T-cell (primary cell): Measurements from ENCODE around the gene ZNF385A. TPM values are rescaled to one million over a fixed set of nuclear protein-coding genes. Genes with fewer than 3 reads are reported as not detected.
A peak's percentile ranks its signal among the peaks of the same experiment; 100 is the strongest.

Source experiments
- ATAC-seq, 4 experiments: fragments of 200-7000 bp in 3 of 4; fragments of 150-1000 bp in 1 of 4; cut with Tn5 transposase; replicated peaks in 1 of 4; 1 replicate in 3 of 4; 2 replicates in 1 of 4; pipeline ENCODE4 v1.10.0; 2021; ENCODE audit warnings: moderate library complexity in 3 of 4, mild to moderate bottlenecking in 2 of 4, moderate number of reproducible peaks in 1 of 4
- CTCF ChIA-PET, 2 donors: fragments of 300-600 bp; sonication (Branson Sonifier 250); formaldehyde crosslinking; loops; one replicate each; lab custom pipeline; 2022; ENCODE audit warnings: antibody characterized with exemption in 2 of 2; lab: Charles Lee
- POLR2A ChIA-PET, 2 donors: fragments of 300-600 bp; sonication (Branson Sonifier 250); formaldehyde crosslinking; loops; one replicate each; lab custom pipeline; 2022; ENCODE audit warnings: antibody characterized with exemption in 2 of 2; lab: Charles Lee
- DNase-seq, 35 experiments: peaks; one replicate each; pipeline versions ENCODE4 v3.0.0 to v3.0.0-alpha.2; 2013 to 2023
- H3K27ac ChIP-seq: one replicate; pipeline ENCODE4 v1.5.1; 2013; ENCODE audit warnings: low read length
- H3K27me3 ChIP-seq, 2 experiments: replicated peaks in 1 of 2; 1 replicate in 1 of 2; 2 replicates in 1 of 2; pipeline versions ENCODE4 v1.6.1 to v1.7.0; 2013; ENCODE audit warnings: low read length in 1 of 2, mixed read lengths in 1 of 2; ENCODE audit not compliant: control insufficient read depth in 2 of 2, insufficient read depth in 2 of 2; ENCODE audit errors: extremely low read depth in 1 of 2
- H3K36me3 ChIP-seq, 2 donors: 1 replicate in 1 of 2; 2 replicates in 1 of 2; pipeline versions ENCODE4 v1.6.1 to v1.7.0; 2013; ENCODE audit warnings: low read length in 1 of 2; ENCODE audit not compliant: control insufficient read depth in 2 of 2, insufficient read depth in 1 of 2; ENCODE audit errors: extremely low read depth in 1 of 2
- H3K4me1 ChIP-seq, 2 experiments: 1 replicate in 1 of 2; 2 replicates in 1 of 2; pipeline versions ENCODE4 v1.6.1 to v1.7.0; 2013; ENCODE audit warnings: low read length in 2 of 2, mixed read lengths in 1 of 2; ENCODE audit not compliant: insufficient read depth in 2 of 2, control insufficient read depth in 1 of 2; ENCODE audit errors: extremely low read depth in 1 of 2
- H3K4me3 ChIP-seq, 2 donors: 1 replicate in 1 of 2; 2 replicates in 1 of 2; pipeline versions ENCODE4 v1.5.1 to v1.7.0; 2013; ENCODE audit warnings: mild to moderate bottlenecking in 2 of 2, low read length in 1 of 2, moderate library complexity in 1 of 2; ENCODE audit not compliant: control insufficient read depth in 1 of 2; ENCODE audit errors: extremely low read depth in 1 of 2
- H3K9me3 ChIP-seq: 2 replicates; pipeline ENCODE4 v1.7.0; 2013
- H3K27ac Mint-ChIP-seq, 2 donors: one replicate each; pipeline ENCODE4 v1.8.0; 2020 to 2021; ENCODE audit warnings: mild to moderate bottlenecking in 2 of 2, mixed read lengths in 2 of 2
- H3K27me3 Mint-ChIP-seq, 2 donors: one replicate each; pipeline ENCODE4 v1.8.0; 2021 to 2022; ENCODE audit warnings: mixed read lengths in 2 of 2
- H3K36me3 Mint-ChIP-seq: one replicate; pipeline ENCODE4 v1.8.0; 2021; ENCODE audit warnings: mixed read lengths
- H3K4me1 Mint-ChIP-seq, 3 donors: one replicate each; pipeline ENCODE4 v1.8.0; 2020 to 2022; ENCODE audit warnings: mixed read lengths in 3 of 3, mild to moderate bottlenecking in 1 of 3
- H3K4me3 Mint-ChIP-seq, 3 donors: one replicate each; pipeline ENCODE4 v1.8.0; 2020 to 2022; ENCODE audit warnings: mild to moderate bottlenecking in 3 of 3, mixed read lengths in 3 of 3, moderate library complexity in 3 of 3
- H3K9me3 Mint-ChIP-seq, 3 donors: one replicate each; pipeline ENCODE4 v1.8.0; 2020 to 2022; ENCODE audit warnings: mixed read lengths in 3 of 3
- WGBS: methylation state at CpG from one replicate; pipeline ENCODE4 v1.1.5; 2013; ENCODE audit warnings: missing lambda C conversion rate; ENCODE audit not compliant: insufficient coverage; 5-methylcytosine and 5-hydroxymethylcytosine counted together
- total RNA-seq, 35 experiments: library from RNA in 6 of 35; stranded (reverse) in 6 of 35; fragments of 120-200 nt in 1 of 35; gene quantifications; one replicate each; pipeline versions ENCODE4 v1.2.1 to v1.2.4 and lab custom pipeline; 2013 to 2026

Gene ZNF385A
- total RNA-seq, 5 donors from 2014 or later (not counting 1 experiment from before 2014, with no cell fraction given): 0.90 to 2.7 (median 1.2) TPM

DNA sequence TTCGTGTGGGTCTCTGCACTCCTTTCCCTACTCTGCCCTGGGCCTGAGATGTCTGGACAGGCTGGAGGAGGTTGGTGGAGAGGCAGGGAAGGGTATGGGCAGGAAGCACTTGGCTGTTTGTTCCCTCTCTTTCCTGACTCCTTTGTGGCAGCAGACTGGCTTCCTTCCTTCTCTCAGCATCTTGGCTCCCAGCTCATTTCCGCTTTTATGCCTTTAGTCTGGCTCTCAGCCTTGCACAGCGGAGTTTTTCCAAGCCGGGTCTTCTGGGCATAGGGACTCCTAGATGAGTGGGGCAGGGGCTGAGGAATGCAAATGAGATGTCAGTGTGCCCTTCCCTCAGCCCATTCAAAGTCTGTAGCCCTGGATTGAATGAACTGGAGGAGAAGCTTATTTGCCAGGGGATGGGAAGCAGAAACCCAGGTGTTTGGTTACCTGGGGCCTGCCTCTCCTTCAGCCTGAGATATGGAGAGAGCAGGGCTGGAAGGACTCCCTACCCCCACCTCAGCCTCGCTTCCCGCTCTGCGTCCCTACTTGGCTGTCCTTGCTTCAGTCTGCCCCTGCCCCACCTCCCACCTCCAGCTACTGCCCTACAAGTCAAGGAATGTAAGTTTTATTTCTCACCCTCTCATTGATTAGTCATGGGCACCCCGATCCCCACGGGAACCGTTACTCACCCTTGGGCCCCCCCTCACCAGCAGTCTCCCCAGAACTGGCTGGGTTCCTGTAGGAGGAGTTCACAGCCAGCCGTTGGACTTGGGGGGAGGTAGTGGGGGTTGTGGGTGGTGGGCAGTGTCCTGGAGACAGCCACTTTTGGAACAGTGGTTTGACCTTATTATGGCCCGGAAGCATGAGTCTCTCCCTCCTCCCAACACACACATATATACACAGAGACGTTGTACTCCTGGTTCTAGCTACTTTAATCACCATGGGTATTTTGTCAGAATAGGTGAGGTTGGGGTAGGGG is 43.8 kb upstream of the ZNF385A start:
- Histone ChIP-seq H3K9me3 (no peaks in the 10 kb centered on the region), H3K4me3 (no peak overlapping the region), H3K4me1 (peaks cover 7 to 35% of the 10 kb centered on the region in 2 experiments), H3K36me3 (no peaks in the 10 kb centered on the region), H3K27ac (no peak overlapping the region), H3K27me3 (peaks cover 0 to 17% of the 10 kb centered on the region in 2 experiments)
- H3K4me3 Mint-ChIP-seq: no peak overlapping the region
- ChIA-PET CTCF (interaction anchor here (0.5 to 2.3 kb wide), 14 partner anchors 12 to 1393 kb away, joined by 3 to 9 read pairs (median 4); partner anchors contain the start of gene HOTAIR (in 1 of the 2)), POLR2A (interaction anchor here (0.6 to 0.7 kb wide), 2 partner anchors 25 to 1020 kb away, joined by 3 read pairs; no protein-coding TSS in a partner anchor)
- H3K4me1 Mint-ChIP-seq: peaks cover 31 to 57% (median 45%) of the 10 kb centered on the region in 3 donors
- H3K9me3 Mint-ChIP-seq: no peaks in the 10 kb centered on the region
- no peak overlapping the region for H3K27ac Mint-ChIP-seq
- DNase-seq (no peak), ATAC-seq (peak in 2 of 4 experiments; percentile 33 to 45)
- no peaks in the 10 kb centered on the region for H3K36me3 Mint-ChIP-seq
- peaks cover 0 to 12% of the 10 kb centered on the region in 2 donors for H3K27me3 Mint-ChIP-seq
- WGBS: 88% methylated on average over 3 of the region's 13 CpGs

DNA sequence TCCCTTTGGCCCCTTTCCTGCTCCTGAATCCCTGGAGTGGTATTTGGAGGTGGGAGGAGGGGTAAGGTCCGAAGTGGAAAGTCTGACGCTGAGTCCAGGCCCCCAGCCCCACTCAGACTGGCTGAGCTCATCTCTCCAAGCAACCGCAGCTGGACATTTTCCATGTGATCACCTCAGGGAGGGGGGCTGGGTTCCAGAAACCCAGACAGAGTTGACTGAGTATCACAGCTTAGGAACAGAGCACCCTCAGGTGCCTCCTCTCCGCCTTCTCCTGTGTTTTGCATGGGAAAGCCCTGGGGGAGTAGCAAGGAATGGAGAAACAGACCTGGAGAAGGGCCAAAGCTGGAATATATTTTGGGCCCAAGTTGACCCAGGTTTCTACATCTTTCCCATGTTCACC is 42.6 kb upstream of the ZNF385A start:
- Mint-ChIP-seq H3K36me3 (no peaks in the 10 kb centered on the region), H3K27me3 (peaks cover 0 to 12% of the 10 kb centered on the region in 2 donors), H3K4me3 (no peak overlapping the region), H3K27ac (no peak overlapping the region), H3K9me3 (no peaks in the 10 kb centered on the region), H3K4me1 (peaks cover 22 to 54% (median 37%) of the 10 kb centered on the region in 3 donors)
- WGBS: 95% methylated on average over 4 of the region's 4 CpGs
- Histone ChIP-seq H3K27me3 (peaks cover 0 to 17% of the 10 kb centered on the region in 2 experiments), H3K27ac (no peak overlapping the region), H3K4me1 (peaks cover 1 to 24% of the 10 kb centered on the region in 2 experiments), H3K4me3 (no peak overlapping the region), H3K9me3 (no peaks in the 10 kb centered on the region), H3K36me3 (no peaks in the 10 kb centered on the region)
- CTCF ChIA-PET: interaction anchor here (0.5 to 2.3 kb wide), 4 partner anchors 17 to 211 kb away, joined by 3 to 9 read pairs (median 4); no protein-coding TSS in a partner anchor
- ATAC-seq (no peak), DNase-seq (no peak)
- POLR2A ChIA-PET: no interaction called here

DNA sequence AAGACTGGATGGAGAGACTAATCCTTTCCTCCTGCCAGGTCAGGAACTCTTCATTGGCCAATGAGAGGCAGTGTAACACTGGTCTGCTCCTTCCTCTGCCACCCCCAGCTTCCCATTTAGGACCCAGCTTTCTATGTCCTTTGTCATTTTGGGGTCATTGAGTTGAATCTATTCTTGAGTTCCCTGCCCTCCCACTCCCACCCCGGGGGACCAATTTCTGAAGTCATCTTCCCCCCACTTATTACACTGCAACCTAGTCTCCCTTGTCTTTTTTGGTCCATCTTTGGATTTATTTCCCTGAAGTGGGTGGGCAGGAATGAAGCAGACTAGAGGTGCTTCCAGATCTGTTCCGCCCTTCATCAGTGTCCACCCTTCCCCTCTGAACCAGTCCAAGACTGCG is 42.2 kb upstream of the ZNF385A start:
- no peak for DNase-seq
- Mint-ChIP-seq H3K9me3 (no peaks in the 10 kb centered on the region), H3K36me3 (no peaks in the 10 kb centered on the region), H3K4me3 (no peak overlapping the region), H3K4me1 (peaks cover 17 to 49% (median 35%) of the 10 kb centered on the region in 3 donors), H3K27ac (no peak overlapping the region), H3K27me3 (peaks cover 0 to 12% of the 10 kb centered on the region in 2 donors)
- H3K4me1 ChIP-seq: peaks cover 0 to 20% of the 10 kb centered on the region in 2 experiments
- H3K27ac ChIP-seq: no peak overlapping the region
- H3K27me3 ChIP-seq: peaks cover 0 to 17% of the 10 kb centered on the region in 2 experiments
- no peak overlapping the region for H3K4me3 ChIP-seq
- no peaks in the 10 kb centered on the region for H3K9me3 ChIP-seq
- H3K36me3 ChIP-seq: no peaks in the 10 kb centered on the region
- WGBS: no CpG with 5 or more reads among the region's 3 CpGs
- ATAC-seq: no peak
- CTCF ChIA-PET: interaction anchor here in 1 of 2 donors (0.7 to 2.3 kb wide), 2 partner anchors 27 to 210 kb away, joined by 4 to 9 read pairs; no protein-coding TSS in a partner anchor
- POLR2A ChIA-PET: interaction anchor here in 1 of 2 donors (0.6 kb wide), 1 partner anchor 127 kb away, joined by 3 read pairs; no protein-coding TSS in a partner anchor

DNA sequence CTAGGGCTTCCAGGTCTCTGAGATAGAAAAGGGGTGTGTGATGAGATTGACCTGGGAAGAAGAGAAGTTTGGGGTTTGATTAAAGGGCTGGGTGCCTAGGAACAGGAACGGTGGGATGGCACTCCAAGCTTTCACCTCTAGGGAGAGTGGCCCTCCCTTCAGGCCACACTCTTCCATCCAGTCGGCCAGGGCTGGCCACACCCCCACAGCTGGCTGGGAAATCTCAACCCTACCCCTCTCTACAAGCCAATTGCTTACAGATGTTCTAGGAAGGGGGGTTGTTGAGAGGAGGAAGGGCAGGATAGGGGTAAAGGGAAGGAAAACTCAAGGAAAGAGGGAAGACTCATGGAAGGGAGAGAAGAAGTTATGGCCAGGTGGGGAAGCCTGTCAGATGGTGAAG is 41.2 kb upstream of the ZNF385A start:
- no CpG with 5 or more reads among the region's 2 CpGs for WGBS
- Histone ChIP-seq H3K27ac (no peak overlapping the region), H3K36me3 (no peaks in the 10 kb centered on the region), H3K4me3 (no peak overlapping the region), H3K4me1 (peaks cover under 1 to 22% of the 10 kb centered on the region in 2 experiments), H3K27me3 (peaks cover 0 to 23% of the 10 kb centered on the region in 2 experiments), H3K9me3 (no peaks in the 10 kb centered on the region)
- DNase-seq (no peak), ATAC-seq (no peak)
- Mint-ChIP-seq H3K4me3 (no peak overlapping the region), H3K9me3 (no peaks in the 10 kb centered on the region), H3K36me3 (no peaks in the 10 kb centered on the region), H3K27ac (peak overlapping the region in 1 of 2 donors; percentile 5), H3K27me3 (peaks cover 0 to 12% of the 10 kb centered on the region in 2 donors), H3K4me1 (peaks cover 19 to 52% (median 37%) of the 10 kb centered on the region in 3 donors)
- ChIA-PET CTCF (no interaction called here), POLR2A (interaction anchor here in 1 of 2 donors (0.7 kb wide), 1 partner anchor 22 kb away, joined by 7 read pairs; no protein-coding TSS in a partner anchor)

DNA sequence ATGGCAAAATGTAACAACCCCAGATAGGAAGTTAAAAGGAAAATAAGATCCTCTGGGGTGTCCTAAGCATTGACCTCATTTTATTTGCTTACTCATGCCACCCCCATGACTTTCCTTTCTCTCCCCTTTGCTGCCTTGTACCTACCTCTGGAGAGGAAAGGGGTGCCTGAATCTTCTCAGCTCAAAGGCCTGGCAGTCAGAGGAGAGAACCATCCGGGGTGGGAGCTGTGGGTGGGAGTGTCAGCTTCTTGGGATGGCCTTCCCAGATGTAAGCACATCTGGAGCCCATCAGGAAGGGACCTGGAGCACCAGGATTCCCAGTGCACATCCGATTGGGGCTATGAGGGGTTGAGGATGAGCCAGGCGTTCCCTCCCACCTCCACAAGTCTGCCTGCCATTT is 39.7 kb upstream of the ZNF385A start:
- peaks cover 12 to 36% of the 10 kb centered on the region in 2 experiments for H3K4me1 ChIP-seq
- H3K36me3 ChIP-seq: no peaks in the 10 kb centered on the region
- H3K27ac ChIP-seq: no peak overlapping the region
- H3K4me3 ChIP-seq: no peak overlapping the region
- 60% methylated on average over 1 of the region's 3 CpGs for WGBS
- no peak for ATAC-seq
- no peaks in the 10 kb centered on the region for H3K9me3 ChIP-seq
- CTCF ChIA-PET: interaction anchor here (0.8 to 1.4 kb wide), 3 partner anchors 15 to 25 kb away, joined by 3 to 4 read pairs (median 3); no protein-coding TSS in a partner anchor
- H3K27me3 ChIP-seq: peaks cover 0 to 31% of the 10 kb centered on the region in 2 experiments
- no peak for DNase-seq
- H3K27ac Mint-ChIP-seq: no peak overlapping the region
- H3K27me3 Mint-ChIP-seq: peaks cover 0 to 11% of the 10 kb centered on the region in 2 donors
- H3K36me3 Mint-ChIP-seq: no peaks in the 10 kb centered on the region
- H3K4me3 Mint-ChIP-seq: no peak overlapping the region
- H3K9me3 Mint-ChIP-seq: no peaks in the 10 kb centered on the region
- peaks cover 34 to 59% (median 48%) of the 10 kb centered on the region in 3 donors for H3K4me1 Mint-ChIP-seq
- POLR2A ChIA-PET: interaction anchor here in 1 of 2 donors (0.6 kb wide), 1 partner anchor 45 kb away, joined by 5 read pairs; no protein-coding TSS in a partner anchor

DNA sequence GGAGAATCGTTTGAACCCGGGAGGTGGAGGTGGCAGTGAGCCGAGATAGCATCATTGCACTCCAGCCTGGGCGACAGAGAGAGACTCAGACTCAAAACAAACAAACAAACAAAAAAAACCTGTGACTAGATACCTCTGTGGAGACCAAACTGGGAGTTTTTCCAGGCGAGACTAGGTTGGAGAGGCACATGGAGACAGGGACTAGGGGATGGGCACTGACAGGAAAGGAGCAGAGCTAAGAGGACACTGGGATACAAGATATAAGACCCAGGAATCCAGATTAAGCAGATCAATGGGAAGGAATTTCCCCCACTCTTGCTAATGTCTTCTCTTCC is 39.2 kb upstream of the ZNF385A start:
- H3K27me3 ChIP-seq: peaks cover 0 to 31% of the 10 kb centered on the region in 2 experiments
- peaks cover 12 to 33% of the 10 kb centered on the region in 2 experiments for H3K4me1 ChIP-seq
- ChIA-PET POLR2A (interaction anchor here in 1 of 2 donors (0.6 kb wide), 1 partner anchor 45 kb away, joined by 5 read pairs; no protein-coding TSS in a partner anchor), CTCF (interaction anchor here (0.8 to 1.2 kb wide), 2 partner anchors 24 to 26 kb away, joined by 3 read pairs; no protein-coding TSS in a partner anchor)
- no peaks in the 10 kb centered on the region for H3K9me3 ChIP-seq
- peaks cover 0 to 10% of the 10 kb centered on the region in 2 donors for H3K27me3 Mint-ChIP-seq
- ATAC-seq (no peak), DNase-seq (no peak)
- no peak overlapping the region for H3K4me3 ChIP-seq
- H3K36me3 Mint-ChIP-seq: no peaks in the 10 kb centered on the region
- no CpG with 5 or more reads among the region's 5 CpGs for WGBS
- H3K4me1 Mint-ChIP-seq: peaks cover 34 to 59% (median 46%) of the 10 kb centered on the region in 3 donors
- no peaks in the 10 kb centered on the region for H3K9me3 Mint-ChIP-seq
- no peak overlapping the region for H3K27ac Mint-ChIP-seq
- no peak overlapping the region for H3K27ac ChIP-seq
- no peaks in the 10 kb centered on the region for H3K36me3 ChIP-seq
- no peak overlapping the region for H3K4me3 Mint-ChIP-seq
